ENCODE data around the gene LZTR1.
A peak's percentile ranks its signal among the peaks of the same experiment; 100 is the strongest.
"Not testable (repeated sequence)": the region's sequence is repeated elsewhere in the genome, so short reads cannot be mapped to it uniquely, and the experiment has no call there.

The LZTR1 gene
- 22.9 reads per million, percentile 50 among the genes with 10 or more reads in this experiment for total RNA-seq

GRCh38 chr22:20981787-20982562, at the start of gene LZTR1:
LZTR1 (plus strand) TSS chr22:20982297; CDS start chr22:20982372, 75 bp downstream.
- peak; percentile 52 for DNase-seq

- no peak for DNase-seq
Measured at GRCh38 chr22:20933910-20934309, 48.2 kb upstream of the LZTR1 start.

DNA sequence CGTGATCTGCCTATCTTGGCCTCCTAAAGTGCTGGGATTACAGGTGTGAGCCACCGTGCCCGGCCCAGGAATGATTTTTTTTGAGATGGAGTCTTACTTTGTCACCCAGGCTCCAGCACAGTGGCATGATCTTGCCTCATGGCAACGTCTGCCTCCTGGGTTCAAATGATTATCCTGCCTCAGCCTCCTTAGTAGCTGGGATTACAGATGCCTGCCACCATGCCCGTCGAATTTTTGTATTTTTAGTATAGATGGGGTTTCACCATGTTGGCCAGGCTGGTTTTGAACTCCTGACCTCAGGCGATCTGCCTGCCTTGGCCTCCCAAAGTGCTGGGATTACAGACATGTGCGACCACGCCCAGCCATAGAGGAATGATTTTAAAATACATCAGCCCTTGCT, 47.0 kb upstream of the LZTR1 start:
- DNase-seq: not testable (repeated sequence)

GRCh38 chr22:20935780-20936539, 46.1 kb upstream of the LZTR1 start:
- DNase-seq: not testable (repeated sequence)

DNA sequence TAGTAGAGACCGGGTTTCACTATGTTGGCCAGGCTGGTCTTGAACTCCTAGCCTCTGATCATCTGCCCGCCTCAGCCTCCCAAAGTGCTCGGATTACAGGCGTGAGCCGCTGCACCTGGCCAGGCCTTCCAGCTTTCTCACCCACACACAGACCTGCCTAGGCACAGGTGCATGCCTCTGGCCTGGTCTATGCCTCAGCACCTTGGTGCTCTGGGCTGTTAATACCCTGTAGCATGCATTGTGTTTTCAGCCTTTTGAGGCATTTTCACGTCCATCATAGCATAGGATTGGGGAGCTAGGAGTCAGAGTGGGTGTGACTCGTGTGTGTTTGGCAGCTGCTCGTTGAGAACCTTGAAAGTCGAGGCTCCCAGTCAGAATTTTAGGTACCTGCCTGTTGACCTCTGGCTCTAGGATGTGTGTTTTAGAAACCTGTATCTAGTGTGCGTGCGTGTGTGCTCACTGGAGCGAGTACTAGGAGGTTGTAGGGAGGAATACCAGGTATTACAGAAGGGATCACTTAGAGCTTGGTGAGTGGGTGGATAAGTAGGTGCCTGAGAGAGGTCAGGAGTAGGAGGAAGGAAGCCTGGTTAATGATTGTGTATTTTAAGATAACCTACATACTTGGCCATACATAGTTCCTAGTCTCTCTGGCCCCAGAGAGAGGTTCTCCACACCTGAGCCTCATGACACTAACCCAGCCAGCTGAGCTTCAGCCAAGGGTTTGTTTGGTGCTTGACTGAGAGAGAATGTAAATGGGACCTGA, 44.9 kb upstream of the LZTR1 start:
- no peak for DNase-seq

- DNase-seq: no peak
Measured at GRCh38 chr22:20937794-20938671, 44.1 kb upstream of the LZTR1 start.

DNA sequence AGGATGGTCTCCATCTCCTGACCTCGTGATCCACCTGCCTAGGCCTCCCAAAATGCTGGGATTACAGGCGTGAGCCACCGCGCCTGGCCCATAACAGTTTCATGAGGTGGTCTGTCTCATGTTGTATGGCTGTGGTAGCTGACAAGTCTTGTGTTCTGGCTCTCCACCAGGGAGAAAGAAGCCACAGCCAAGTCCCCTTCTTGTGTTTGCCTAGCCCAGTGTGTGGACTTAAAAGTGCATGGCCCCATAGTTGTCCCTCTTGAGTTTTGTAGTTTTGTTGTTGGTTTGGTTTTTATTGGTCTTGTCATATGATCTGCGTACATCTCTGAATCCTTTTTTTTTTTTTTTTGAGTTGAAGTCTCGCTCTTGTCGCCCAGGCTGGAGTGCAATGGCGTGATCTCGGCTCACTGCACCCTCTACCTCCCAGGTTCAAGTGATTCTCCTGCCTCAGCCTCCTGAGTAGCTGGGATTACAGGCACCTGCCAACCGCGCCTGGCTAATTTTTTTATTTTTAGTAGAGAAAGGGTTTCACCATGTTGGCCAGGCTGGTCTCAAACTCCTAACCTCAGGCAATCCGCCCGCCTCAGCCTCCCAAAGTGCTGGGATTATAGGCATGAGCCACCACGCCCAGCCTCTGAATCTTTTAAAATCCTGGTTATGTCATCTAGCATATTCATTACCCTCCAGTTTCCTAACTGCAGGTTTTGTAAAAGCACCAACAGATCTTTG, 42.5 kb upstream of the LZTR1 start:
- DNase-seq: not testable (repeated sequence)

DNA sequence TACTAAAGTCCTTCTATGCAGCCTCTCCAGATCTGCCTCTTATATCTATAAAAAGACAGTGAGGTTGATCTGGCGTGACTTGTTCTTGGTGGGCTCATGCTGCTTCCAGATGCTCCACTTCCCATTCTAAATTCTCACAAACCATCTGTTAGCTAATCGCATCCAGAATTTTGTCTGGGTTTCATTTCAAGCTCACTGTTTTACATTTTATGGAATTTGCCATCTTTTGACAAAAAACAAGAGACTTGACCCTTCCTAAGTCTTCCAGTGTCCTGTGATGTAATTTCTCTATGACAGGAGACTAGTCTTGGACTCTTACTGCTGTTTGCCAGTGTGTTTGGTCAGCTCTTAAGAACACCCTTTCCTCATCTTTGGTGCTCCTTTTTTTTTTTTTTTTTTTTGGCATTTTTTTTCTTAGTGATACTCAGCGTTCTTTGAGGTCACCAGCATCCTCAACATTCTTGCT, 41.9 kb upstream of the LZTR1 start:
- DNase-seq: no peak

DNA sequence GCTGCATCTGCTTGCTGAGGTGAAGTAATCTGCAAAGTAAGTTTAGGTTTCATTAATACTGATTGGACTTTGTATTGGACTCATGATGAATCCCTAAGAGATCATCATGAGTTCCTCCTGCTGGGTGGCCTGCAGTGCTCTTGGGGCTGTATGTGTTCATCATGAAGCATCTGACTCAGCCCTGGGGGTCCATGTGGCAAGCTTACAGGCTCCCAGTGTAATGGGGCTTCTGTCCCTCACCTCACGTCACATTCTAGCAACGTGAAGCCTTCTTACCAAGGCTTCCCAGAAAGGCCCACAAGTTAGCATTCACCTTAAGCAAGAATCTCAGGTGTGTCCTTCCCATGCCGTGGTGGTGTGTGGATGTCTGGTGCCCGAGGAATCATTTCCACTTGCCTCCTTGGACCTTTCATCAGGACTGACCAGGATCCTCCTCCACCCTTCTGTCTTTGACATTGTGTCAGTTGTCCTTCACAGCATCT, 41.2 kb upstream of the LZTR1 start:
- no peak for DNase-seq

DNA sequence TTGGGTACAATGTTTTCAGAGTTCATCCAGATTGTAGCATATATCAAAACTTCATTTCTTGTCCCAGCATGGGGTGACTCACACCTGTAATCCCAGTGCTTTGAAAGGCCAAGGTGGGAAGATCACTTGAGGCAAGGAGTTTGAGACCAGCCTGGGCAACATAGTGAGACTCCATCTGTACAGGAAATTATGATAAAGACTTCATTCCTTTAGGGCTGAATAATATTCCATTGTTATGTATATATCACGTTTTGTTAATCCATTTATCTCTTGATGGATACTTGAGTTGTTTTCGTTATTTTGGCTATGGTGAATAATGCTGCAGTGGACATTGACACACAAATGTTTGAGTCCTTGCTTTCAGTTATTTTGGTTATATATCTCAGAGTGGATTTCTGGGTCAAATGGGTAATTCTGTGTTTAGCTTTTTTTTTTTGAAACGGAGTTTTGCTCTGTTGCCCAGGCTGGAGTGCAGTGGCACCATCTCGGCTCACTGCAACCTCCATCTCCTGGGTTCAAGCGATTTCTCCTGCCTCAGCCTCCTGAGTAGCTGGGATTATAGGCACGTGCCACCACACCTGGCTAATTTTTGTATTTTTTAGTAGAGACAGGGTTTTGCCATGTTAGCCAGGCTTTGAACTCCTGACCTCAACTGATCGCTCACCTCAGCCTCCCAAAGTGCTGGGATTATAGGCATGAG, 39.7 kb upstream of the LZTR1 start:
- DNase-seq: not testable (repeated sequence)

DNA sequence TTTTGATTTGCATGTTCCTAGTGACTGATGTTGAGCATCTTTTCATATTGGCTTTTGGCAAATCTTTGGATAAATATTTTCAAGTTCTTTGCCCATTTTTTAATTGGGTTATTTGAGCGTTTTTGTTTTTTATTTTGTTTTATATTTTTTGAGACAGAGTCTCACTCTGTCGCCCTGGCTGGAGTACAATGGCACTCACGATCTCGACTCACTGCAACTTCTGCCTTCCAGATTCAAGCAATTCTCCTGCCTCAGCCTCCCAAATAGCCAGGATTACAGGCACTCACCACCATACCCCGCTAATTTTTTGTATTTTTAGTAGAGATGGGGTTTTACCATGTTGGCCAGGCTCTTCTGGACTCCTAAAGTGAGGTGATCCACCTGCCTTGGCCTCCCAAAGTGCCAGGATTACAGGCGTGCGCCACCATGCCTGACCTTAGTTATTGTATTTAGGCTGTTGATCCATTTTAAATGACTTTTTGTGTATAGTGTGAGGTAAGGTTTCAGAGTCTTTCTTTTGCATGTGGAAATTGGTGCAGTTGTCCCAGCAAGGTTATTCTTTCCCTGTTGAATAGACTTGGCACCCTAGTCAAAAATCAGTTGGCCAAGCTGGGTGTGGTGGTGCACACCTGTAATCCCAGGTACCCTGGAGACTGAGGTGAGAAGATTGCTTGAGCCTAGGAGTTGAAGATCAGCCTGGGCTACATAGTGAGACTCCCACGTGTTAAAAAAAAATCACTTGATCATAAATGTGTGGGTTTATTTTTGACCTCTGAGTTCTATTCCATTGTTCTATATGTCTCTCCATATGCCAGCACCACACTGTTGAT, 38.8 kb upstream of the LZTR1 start:
- DNase-seq: no peak

DNA sequence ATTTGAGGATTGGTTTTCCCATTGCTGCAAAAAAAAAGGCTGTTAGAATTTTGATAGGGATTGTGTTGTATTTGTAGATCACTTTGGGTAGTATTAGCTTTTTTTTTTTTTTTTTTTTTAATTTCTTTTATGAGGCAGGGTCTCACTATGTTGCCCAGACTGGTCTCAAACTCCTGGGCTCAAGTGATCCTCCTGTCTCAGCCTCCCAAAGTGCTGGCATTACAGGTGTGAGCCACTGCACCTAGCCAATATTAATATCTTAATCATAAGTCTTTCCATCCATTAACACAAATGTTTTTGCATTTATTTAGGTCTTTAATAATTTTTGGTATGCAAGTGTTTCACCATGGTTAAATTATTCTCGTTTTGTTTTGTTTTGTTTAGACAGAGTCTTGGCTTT, 38.1 kb upstream of the LZTR1 start:
- DNase-seq: no peak

DNA sequence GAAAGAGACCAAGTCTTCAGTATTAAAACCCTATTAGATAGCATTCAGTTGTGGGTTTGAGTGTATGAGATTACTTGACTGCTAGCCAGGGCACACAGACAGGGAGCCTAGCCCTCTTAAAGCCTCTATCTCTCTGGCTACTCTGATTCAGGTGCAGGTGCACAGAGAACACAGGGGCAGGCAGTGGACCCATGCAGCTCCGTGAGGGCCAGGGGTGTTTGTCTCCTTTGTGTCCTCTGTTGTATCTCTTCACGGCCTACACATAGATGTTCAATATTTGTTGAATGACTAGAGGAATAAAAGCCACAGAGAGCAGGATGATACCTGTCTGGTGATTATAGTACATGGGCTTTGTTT, 36.5 kb upstream of the LZTR1 start:
- no peak for DNase-seq

GRCh38 chr22:20946080-20946986, 35.8 kb upstream of the LZTR1 start:
- DNase-seq: no peak

GRCh38 chr22:20946991-20947390, 35.1 kb upstream of the LZTR1 start:
- DNase-seq: no peak

DNA sequence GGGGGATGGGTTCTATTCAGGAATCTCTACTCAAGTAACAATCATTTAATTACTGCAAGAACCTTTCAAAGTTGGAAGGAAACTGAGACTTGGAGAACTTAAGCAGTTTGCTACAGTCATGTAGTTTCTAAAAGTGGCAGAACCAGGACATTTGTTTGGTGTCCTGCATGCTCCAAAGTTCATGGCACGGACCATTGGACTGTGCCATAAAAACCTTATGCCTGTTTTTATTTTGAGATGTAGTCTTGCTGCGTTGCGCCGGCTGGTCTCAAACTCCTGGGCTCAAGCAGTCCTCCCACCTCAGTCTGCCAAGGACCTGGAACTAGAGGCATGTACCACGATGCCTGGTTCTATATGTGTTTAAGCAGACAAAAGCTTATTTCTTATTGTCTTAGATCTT, 33.6 kb upstream of the LZTR1 start:
- DNase-seq: no peak

- DNase-seq: no peak
Measured at GRCh38 chr22:20948989-20949388, 33.1 kb upstream of the LZTR1 start.

DNA sequence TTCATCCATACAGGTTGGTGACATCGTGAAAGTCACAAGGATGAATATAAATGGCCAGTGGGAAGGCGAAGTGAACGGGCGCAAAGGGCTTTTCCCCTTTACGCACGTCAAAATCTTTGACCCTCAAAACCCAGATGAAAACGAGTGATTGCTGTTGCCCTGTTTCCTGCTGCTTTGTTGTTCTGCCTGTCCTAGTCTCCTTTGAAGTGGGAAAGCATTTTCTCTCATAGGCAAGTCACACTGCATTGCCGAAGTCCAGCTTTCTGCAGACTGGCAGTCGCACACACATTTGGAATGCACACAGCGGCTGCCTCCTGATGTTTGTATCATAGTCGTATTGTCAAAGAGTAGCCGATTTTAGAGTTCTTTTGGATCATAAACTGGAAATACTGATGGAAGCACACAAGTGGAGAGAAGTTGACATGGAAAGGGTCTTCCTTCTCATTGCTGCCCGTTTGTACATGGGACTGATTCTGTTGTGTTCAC, 32.4 kb upstream of the LZTR1 start:
- DNase-seq: no peak

All from effector CD4-positive, alpha-beta T cell (primary cell).